Fibroblast of skin of left quadriceps (primary cell): ENCODE data around the gene ENGASE.

Source experiments
- DNase-seq, 2 experiments: peaks; one replicate each; pipeline ENCODE4 v3.0.0-alpha.2; 2013; ENCODE audit warnings: low read depth in 2 of 2

The ENGASE gene

GRCh38 chr17:79093270-79093669, 18.6 kb downstream of the ENGASE start:
- no peak for DNase-seq

- no peak for DNase-seq
These were observed 19.6 kb downstream of the ENGASE start for GRCh38 chr17:79094261-79094660.

GRCh38 chr17:79095345-79096055, 20.9 kb downstream of the ENGASE start:
- DNase-seq: no peak

GRCh38 chr17:79096477-79096876, 21.9 kb downstream of the ENGASE start:
- DNase-seq: no peak

- DNase-seq: no peak
These were observed 22.8 kb downstream of the ENGASE start for GRCh38 chr17:79097226-79098055.

- no peak for DNase-seq
These were observed 23.8 kb downstream of the ENGASE start for GRCh38 chr17:79098282-79098867.

- no peak for DNase-seq
These were observed 25.8 kb downstream of the ENGASE start for GRCh38 chr17:79100405-79100804.

- no peak for DNase-seq
These were observed 26.6 kb downstream of the ENGASE start for GRCh38 chr17:79101111-79101673.

- DNase-seq: no peak
These were observed 27.6 kb downstream of the ENGASE start for GRCh38 chr17:79102214-79102613.

- DNase-seq: no peak
These were observed 30.4 kb downstream of the ENGASE start for GRCh38 chr17:79104898-79105600.

GRCh38 chr17:79105937-79106336, 31.3 kb downstream of the ENGASE start:
- no peak for DNase-seq

GRCh38 chr17:79106958-79107357, 32.3 kb downstream of the ENGASE start:
- DNase-seq: no peak

GRCh38 chr17:79107499-79108231, 33.0 kb downstream of the ENGASE start:
- DNase-seq: no peak

GRCh38 chr17:79108232-79108850, 33.7 kb downstream of the ENGASE start:
- no peak for DNase-seq

- no peak for DNase-seq
These were observed 34.2 kb downstream of the ENGASE start for GRCh38 chr17:79108870-79109269.

- no peak for DNase-seq
These were observed 35.0 kb downstream of the ENGASE start for GRCh38 chr17:79109584-79109983.

GRCh38 chr17:79111097-79111496, 36.5 kb downstream of the ENGASE start:
- DNase-seq: no peak

- DNase-seq: no peak
These were observed 37.8 kb downstream of the ENGASE start for GRCh38 chr17:79112471-79112870.

GRCh38 chr17:79113699-79114457, 39.3 kb downstream of the ENGASE start:
- no peak for DNase-seq
